Left ventricle myocardium inferior (tissue), 1 donor: ENCODE data around the gene SEC24D. TPM values are rescaled to one million over a fixed set of nuclear protein-coding genes. Genes with fewer than 3 reads are reported as not detected.

Source experiments
- DNase-seq: peaks from one replicate; pipeline ENCODE4 v3.0.0-alpha.2; 2020
- H3K27ac ChIP-seq: fragments of 200-600 bp; replicated peaks from 2 replicates; pipeline ENCODE4 v1.8.0; 2021
- H3K27me3 ChIP-seq: fragments of 200-600 bp; 2 replicates; pipeline ENCODE4 v1.8.0; 2021; ENCODE audit warnings: low read depth
- H3K36me3 ChIP-seq: fragments of 200-600 bp; 2 replicates; pipeline ENCODE4 v1.8.0; 2021
- H3K4me1 ChIP-seq: fragments of 200-600 bp; 2 replicates; pipeline ENCODE4 v1.8.0; 2021
- H3K4me3 ChIP-seq: fragments of 200-600 bp; 2 replicates; pipeline ENCODE4 v1.8.0; 2021; ENCODE audit warnings: mild to moderate bottlenecking, moderate library complexity
- H3K9me3 ChIP-seq: fragments of 200-600 bp; replicated peaks from 2 replicates; pipeline ENCODE4 v1.8.0; 2021
- CTCF ChIP-seq: fragments of 200-600 bp; IDR thresholded peaks from 2 replicates; pipeline ENCODE4 v1.8.0; 2021; ENCODE audit warnings: antibody characterized with exemption, mild to moderate bottlenecking, borderline replicate concordance
- intact Hi-C: fragments of 100-400 bp; cut with micrococcal nuclease; formaldehyde crosslinking; loops from one replicate; pipeline ENCODE4 v1.11.0; 2022
- total RNA-seq: library from RNA; stranded (reverse); fragmentation: NEBNext Ultra II Directional; extraction: Animal tissue kit (Norgen Biotek cat#: 25700); gene quantifications from one replicate; pipeline ENCODE4 v1.2.1, GENCODE V29; 2021
- donor health status: DM: no; HTN: yes; CAD: no; lungs with severe emphysema.

SEC24D gene
- total RNA-seq, 1 donor from 2014 or later: 10.5 TPM

GRCh38 chr4:118770741-118771187, 65.2 kb downstream of the SEC24D start:
- peak overlapping the region; percentile 81 for H3K27ac ChIP-seq
- no peaks in the 10 kb centered on the region for H3K9me3 ChIP-seq
- no peak for TF ChIP-seq CTCF
- no peak overlapping the region for H3K4me3 ChIP-seq
- H3K27me3 ChIP-seq: no peaks in the 10 kb centered on the region
- intact Hi-C loops: loop anchor here (5.0 kb wide), 2 partner anchors 122 to 197 kb away; no protein-coding TSS in a partner anchor
- peaks cover 23% of the 10 kb centered on the region for H3K36me3 ChIP-seq
- peaks cover 83% of the 10 kb centered on the region for H3K4me1 ChIP-seq
- no peak for DNase-seq

GRCh38 chr4:118769161-118769560, 66.8 kb downstream of the SEC24D start:
- H3K9me3 ChIP-seq: no peaks in the 10 kb centered on the region
- TF ChIP-seq CTCF: no peak
- no peaks in the 10 kb centered on the region for H3K27me3 ChIP-seq
- H3K27ac ChIP-seq: peak overlapping the region; percentile 81
- no peak for DNase-seq
- H3K36me3 ChIP-seq: peaks cover 27% of the 10 kb centered on the region
- peaks cover 83% of the 10 kb centered on the region for H3K4me1 ChIP-seq
- intact Hi-C loops: no loop called here
- no peak overlapping the region for H3K4me3 ChIP-seq

GRCh38 chr4:118767109-118767508, 68.8 kb downstream of the SEC24D start:
- Histone ChIP-seq H3K4me1 (peaks cover 83% of the 10 kb centered on the region), H3K9me3 (no peaks in the 10 kb centered on the region), H3K4me3 (no peak overlapping the region), H3K27ac (peak overlapping the region; percentile 89), H3K36me3 (peaks cover 37% of the 10 kb centered on the region), H3K27me3 (no peaks in the 10 kb centered on the region)
- DNase-seq: no peak
- TF ChIP-seq CTCF: no peak
- intact Hi-C loops: no loop called here

DNA sequence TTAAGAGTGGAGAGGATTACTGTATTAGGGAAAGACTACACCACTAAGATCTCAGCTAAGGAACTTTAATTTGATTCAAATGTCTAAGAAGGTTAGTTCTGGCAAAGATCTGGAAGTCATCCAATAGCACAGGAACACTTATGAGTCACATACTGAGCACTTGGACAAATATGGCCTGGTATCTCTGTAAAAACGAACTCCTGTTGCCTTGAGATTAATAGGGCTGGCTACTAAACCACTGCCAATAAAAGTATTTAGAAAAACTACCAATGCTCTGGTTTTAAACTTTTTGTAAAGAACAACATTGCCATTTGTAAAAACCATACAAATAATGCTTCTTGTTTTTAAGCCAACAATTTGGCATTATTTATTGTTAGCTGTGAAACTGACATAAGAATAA, 70.5 kb downstream of the SEC24D start:
- Histone ChIP-seq H3K36me3 (peaks cover 37% of the 10 kb centered on the region), H3K9me3 (no peaks in the 10 kb centered on the region), H3K4me3 (no peak overlapping the region), H3K4me1 (peaks cover 83% of the 10 kb centered on the region), H3K27ac (peak overlapping the region; percentile 89), H3K27me3 (no peaks in the 10 kb centered on the region)
- DNase-seq: no peak
- intact Hi-C loops: no loop called here
- no peak for TF ChIP-seq CTCF

DNA sequence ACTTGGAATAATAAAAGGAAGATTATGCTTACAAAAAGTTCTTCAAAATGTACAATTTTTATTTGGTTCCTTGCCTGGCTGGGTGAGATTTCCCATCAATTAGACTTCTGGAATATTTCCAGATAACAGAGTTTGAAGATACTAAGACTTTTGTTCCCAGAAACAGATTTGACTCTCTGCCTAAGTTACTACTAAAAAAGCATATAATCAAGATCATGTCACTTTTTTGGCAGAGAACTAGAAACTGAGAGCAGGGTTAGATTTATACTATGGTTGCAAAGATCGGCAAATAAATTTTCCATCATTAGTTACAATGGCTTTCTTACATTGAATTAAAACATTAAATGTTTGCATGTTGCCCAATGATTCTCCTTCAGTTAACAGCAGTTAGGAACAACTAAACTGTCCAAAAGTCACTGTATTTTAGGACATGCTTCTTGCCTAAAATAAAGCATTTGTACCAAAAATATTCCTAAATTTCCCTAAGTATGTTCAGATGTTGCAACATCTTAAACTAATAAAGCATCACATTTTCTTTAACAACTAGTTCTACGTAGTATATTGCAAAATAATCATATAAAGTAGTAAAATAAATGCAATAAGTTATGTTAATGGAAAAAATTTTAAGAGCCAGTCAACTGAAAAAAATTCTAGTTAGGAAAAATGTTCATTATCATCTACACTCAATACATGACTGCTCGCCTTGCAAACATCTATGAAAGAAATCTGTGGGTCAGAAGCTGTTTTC, 73.0 kb downstream of the SEC24D start:
- TF ChIP-seq CTCF: no peak
- Histone ChIP-seq H3K4me3 (no peak overlapping the region), H3K4me1 (peaks cover 91% of the 10 kb centered on the region), H3K36me3 (peaks cover 33% of the 10 kb centered on the region), H3K9me3 (no peaks in the 10 kb centered on the region), H3K27ac (peak overlapping the region; percentile 89), H3K27me3 (no peaks in the 10 kb centered on the region)
- DNase-seq: no peak
- intact Hi-C loops: no loop called here
